Stromal cell of bone marrow (primary cell): Measurements from ENCODE around the gene DENND1A.

Experiments
- DNase-seq: peaks from one replicate; pipeline ENCODE4 v3.0.0-alpha.2; 2012; ENCODE audit warnings: low read depth

DENND1A gene

DNA sequence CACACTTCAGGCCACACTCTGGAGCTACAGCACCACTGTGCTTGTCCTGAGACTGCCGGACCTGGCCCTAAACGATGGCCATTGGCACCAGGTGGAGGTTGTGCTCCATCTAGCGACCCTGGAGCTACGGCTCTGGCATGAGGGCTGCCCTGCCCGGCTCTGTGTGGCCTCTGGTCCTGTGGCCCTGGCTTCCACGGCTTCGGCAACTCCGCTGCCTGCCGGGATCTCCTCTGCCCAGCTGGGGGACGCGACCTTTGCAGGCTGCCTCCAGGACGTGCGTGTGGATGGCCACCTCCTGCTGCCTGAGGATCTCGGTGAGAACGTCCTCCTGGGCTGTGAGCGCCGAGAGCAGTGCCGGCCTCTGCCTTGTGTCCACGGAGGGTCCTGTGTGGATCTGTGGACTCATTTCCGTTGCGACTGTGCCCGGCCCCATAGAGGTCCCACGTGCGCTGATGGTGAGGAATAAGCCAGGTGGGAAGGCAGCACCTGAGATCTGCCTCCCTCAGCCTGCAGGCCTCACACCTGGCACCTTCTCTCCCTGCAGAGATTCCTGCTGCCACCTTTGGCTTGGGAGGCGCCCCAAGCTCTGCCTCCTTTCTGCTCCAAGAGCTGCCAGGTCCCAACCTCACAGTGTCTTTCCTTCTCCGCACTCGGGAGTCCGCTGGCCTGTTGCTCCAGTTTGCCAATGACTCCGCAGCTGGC, 559.2 kb downstream of the DENND1A start:
- DNase-seq: no peak

DNA sequence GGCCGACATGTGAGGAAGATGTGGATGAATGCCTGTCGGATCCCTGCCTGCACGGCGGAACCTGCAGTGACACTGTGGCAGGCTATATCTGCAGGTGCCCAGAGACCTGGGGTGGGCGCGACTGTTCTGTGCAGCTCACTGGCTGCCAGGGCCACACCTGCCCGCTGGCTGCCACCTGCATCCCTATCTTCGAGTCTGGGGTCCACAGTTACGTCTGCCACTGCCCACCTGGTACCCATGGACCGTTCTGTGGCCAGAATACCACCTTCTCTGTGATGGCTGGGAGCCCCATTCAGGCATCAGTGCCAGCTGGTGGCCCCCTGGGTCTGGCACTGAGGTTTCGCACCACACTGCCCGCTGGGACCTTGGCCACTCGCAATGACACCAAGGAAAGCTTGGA, 559.8 kb downstream of the DENND1A start:
- DNase-seq: no peak

DNA sequence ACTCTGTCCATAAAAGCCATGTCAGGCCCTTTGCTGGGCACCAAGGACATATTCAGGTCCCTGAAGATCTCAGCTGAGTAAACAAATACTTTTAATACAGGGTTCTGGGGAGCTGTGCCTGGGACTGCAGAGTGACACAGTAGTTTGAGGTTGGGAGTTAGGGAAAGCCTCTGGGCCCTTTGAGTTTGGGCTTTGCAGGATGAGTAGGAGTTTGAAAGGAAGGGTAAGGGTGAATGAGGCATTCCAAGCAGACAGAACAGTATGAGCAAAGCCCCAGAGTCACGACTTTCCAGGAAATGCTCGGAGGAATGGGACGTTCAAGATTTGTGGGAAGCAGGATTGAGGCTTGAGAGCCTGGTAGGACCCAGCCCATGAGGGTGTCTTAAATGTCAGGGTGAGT, 560.6 kb downstream of the DENND1A start:
- no peak for DNase-seq

DNA sequence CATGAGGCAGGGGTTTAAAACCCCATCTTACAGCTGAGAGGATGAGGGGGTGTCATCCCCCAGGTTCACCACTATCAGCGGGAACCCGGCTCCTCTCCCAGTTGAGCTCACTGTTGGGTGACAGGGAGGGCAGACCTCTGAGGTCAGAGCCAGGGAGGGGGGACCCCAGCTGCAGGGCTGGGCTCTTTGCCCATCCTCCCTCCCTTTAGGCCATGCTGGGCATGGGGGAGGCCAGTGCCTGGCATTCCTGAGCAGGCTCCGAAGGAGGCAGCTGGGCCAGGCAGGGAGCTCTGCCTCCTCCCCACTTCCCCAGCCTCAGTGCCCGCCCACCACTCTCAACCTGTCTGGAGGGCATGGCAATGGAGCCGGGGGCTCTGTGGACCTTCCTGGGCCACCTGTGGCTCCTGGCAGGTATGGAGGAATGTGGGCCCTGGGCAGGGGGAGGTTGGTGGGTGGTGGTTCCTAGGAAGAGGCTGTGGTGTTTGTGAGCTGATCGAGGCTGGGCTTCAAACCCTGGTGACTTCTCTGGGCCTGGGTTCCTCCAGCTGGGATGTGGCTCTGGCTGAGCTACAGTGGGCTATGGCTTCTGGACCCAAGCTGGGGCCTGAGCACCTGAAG, 561.3 kb downstream of the DENND1A start:
- DNase-seq: no peak

DNA sequence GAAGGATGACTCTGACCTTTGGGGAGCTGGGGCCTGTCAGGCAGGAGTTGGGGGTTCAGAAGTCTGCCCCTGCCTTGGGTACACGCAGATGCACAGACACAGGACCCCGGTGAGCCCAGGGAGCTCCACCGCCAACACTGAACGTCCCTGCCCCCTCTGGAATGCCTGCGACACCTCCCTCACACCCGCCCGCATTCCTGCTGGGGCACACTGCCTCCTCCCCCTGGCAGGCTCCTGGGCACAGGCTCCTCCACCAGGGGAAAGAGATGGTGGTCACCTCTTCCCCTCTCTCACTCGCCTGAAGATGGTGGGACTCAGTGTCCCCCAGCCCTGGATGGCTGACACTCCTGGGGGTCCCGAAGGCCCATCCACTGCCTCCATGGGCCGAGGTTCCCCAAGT, 561.9 kb downstream of the DENND1A start:
- no peak for DNase-seq

DNA sequence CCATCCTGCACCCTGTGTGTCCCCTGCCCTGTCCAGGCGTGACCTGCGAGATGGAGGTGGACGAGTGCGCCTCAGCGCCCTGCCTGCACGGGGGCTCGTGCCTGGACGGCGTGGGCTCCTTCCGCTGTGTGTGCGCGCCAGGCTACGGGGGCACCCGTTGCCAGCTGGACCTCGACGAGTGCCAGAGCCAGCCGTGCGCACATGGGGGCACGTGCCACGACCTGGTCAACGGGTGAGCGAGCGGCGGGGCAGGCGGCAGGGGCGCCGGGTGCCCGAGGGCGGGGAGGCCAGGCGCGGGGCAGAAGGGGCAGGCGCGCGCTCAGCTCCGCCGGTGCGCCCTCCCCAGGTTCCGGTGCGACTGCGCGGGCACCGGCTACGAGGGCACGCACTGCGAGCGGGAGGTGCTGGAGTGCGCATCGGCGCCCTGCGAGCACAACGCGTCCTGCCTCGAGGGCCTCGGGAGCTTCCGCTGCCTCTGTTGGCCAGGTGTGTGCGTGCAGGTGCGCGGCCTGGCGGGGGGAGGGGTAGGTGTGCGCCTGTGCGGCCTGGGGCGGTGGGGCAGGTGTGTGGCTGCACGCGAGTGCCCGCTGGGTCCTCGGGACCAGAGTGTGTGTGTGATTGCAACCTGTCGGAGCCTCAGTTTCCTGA, 563.9 kb downstream of the DENND1A start:
- no peak for DNase-seq

DNA sequence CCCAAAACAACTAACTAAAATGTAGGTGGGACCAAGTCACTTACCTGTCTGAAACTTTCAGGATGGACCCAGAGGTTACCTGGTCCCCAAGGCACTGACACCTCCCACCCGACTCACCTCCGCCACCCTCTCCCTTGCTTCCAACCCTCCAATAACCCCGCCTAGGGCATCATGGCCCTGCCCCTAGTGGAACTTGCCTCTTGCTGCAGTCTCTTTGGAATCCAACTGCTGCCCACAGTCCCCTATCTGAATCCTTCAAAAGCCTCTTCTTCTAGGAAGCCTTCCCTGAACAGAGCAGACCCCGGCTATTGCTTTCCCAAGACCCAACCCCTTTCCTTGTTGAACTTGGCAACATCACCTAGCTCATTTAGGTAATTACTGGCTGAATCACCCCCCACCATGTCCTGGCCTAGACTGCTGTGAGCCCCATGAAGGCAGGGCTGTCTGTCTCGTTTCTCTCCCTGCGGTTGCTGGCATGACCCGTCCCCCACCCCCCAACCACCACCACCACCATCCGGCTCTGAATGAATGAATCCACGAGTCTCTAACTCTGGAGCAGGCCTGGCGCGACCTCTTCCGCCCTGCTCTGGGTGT, 564.5 kb downstream of the DENND1A start:
- DNase-seq: no peak

DNA sequence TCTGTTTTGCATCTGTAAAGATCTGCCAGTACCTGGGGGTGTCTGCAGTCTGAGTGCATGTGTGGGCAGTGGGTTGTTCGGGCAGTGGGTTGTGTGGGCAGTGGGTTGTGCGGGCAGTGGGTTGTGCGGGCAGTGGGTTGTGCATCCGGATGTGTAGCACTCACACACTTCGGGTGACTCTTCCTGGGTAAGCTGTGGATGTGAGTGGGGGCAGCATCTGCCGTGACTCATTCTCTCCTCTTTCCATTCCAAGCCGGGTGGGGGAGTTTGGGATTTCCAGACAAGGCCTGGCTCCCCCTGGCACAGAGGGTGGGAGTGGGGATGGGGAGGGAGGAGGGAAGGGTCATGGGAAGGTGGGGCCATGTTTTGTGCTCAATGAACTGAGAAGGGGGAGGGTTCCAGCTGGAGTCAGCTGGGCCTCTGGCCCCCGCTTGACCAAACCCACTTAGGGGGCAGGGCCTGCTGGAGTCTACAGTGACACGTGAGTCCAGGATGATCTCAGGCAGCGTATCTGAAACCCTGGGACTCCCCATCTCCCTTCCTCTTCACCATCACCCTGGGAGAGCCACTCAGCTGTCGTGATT, 565.6 kb downstream of the DENND1A start:
- peak; percentile 16 for DNase-seq

DNA sequence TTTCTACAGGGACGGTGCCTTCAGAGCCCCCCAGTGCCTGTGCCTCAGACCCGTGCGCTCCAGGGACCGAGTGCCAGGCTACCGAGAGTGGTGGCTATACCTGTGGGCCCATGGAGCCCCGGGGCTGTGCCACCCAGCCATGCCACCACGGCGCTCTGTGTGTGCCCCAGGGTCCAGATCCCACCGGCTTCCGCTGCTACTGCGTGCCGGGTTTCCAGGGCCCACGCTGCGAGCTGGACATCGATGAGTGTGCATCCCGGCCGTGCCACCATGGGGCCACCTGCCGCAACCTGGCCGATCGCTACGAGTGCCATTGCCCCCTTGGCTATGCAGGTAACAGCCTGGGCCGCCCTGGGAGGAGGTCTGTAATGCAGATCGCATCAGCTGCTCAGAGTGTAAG, 567.1 kb downstream of the DENND1A start:
- no peak for DNase-seq

DNA sequence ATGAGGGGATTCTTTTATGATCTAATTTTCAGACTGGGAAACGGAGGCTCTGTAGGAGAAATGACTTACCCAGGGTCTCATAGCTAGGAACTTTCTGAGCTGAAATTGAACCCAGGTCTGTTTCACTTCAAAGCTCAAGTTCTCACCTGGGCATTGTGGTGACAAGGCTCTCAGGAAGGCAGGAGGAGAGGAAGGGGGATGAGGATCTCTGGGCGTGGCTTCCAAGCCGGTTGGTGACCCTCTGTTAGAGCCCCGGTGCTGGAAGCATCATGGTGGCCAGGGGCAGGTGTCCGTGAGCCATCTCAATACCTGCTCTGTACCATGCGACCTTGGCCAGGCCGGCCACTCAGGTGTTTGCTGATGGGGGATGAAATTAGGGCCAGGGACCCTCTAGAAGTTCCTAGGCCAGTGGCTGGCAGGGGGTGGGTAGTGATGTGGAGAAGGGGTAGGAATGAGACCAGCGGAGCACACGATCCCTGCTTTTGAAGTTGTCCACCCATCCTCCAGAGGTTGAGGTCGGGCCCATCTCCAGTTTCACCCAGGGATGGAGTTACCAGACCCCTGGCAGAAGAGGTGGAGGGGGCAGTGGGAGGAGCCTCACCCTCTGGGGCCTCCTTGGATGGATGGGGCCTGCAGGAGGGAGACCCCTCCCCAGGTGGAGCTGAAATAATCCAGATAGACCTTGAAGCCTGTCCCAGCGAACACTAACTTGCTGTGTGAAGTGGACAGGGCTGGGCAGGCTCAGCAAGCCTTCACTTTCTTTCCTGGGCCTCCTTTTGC, 568.0 kb downstream of the DENND1A start:
- no peak for DNase-seq

DNA sequence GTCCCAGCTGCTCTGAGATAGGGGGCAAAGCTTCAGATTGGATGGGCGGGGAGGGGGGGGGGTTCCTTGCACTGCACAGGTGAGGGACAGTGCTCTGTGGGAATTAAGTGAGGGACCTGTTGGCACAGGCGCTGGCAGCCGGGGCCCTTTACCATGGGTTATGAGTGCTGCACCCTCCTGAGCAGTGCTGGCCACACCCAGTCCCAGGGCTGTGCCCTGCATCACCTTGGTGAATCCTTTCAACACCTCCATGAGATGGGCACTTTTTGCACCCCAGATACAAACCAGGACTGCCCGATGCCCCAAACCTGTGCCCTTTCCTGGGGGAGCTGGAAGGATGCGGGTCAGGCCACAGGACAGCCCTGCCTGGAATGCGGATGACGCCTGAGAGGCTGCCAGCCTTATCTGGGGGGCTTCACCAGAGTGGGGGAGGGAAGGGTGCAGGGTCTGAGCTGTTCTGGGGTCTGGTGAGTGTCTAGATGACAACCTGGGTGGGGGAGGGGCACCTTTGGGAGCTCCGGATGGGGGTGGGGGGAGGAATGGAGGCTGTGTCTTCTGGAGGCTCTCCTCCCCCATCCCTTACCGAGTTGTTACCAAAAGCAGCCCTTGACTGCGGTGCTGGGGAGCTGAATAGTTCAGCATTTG, 568.7 kb downstream of the DENND1A start:
- no peak for DNase-seq

DNA sequence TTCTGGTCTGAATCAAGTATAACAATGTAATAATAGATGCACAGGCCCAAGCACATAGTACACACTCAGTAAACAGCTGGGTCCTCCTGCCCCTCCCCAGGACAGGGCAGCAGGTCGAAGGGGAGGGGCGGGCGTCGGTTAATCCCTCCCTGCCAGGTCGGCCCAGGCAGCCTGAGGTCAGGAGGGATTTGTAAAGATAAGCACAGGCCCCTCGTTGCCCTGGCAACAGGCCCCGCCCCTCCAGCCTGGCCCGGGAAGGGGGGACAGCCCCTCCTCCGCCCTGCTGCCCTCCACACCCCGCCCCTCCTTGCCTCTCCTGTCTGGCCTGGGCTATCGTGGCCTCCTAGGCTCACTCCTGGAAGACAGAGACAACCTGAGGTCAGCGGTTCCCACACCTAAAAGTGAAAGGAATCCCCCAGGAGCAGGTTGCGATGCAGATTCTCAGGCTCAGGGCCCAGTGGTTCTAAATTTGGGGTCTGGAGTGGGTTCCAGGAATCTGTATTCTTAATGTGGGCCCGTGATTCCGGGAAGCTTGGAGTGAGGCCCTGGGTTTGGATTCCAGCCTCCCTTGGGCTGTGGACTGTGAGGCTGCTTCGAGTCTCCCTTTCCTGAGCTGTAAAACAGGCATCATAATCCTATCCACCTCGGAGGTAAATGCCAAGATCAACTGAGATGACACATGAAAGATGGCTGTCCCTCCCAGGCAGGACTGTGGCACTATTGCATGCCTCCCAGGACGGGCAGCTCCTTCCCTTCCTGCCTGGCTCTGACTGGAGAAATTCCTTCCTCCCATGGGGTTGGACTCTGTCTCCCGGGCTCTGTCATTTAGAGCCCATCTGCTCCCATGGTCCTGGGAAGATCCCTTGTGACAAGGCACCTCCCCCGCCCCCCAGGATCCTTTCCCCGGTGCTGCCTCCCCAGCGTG, 569.5 kb downstream of the DENND1A start:
- no peak for DNase-seq

DNA sequence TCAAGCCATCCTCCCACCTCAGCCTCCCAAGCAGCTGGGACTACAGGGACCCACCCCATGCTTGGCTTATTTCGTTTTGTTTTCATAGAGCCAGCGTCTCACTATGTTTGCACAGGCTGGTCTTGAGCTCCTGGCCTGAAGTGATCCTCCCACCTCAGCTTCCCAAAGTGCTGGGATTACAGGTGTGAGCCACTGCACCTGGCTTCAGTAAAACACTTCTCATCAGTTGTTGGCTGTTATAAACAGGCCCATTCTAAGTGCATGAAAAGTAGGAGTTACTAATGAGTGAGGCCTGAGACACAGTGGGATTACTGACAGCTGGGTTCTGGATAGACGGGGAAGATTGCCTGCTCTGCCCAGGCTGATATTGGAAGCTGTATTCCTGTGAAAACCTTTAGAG, 570.4 kb downstream of the DENND1A start:
- no peak for DNase-seq

DNA sequence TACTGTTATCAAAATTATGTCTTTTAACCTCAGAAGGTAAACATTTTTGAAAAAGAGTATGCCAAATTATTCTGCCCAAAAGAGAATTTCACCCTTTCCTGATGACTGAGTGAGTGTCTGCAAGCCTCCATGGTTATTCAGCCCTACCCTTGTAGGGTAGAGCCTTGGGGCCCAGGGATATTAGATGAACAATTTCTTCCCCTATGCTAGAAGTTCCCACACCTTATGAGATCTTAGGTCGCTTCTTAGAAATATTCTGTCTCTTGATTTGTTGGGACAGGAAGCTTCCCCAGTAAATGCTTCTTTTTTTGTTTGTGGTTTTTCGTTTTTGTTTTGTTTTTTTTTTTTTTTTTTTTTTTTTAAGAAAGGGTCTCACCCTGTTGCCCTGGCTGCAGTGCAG, 570.8 kb downstream of the DENND1A start:
- no peak for DNase-seq

DNA sequence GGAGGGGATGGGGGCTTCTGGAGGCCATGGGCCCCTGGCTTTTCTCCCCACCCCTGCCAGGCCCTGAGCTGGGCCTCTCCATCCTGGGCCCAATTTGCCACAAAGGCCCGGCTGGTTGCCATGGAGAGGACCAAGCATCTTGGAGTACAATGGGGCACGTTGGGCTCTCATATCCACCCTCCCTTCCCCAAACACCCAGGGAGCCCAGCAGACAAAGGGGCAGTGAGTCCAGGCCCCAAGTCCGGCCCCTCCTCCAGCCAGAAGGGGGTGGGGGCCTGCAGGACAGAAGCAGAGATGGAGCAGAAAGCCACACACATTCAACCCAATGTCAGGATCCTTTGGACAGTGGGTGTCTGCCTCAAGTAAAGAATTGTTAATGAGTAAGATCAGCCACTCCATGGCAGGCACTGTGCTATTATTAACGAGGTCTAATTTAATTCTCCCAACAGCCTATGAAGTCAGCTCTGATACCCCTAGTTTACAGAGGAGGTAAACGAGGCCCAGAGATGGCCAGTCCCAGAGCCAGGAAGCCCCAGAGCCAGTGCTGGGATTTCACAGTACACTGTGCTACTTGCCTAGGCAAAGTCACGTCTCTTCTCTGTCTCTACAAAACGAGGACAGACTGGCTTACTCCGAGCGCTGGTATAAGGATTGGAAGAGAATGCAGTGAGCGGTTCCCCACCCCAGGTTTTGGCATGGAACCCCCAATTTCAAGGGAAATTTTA, 571.6 kb downstream of the DENND1A start:
- no peak for DNase-seq

DNA sequence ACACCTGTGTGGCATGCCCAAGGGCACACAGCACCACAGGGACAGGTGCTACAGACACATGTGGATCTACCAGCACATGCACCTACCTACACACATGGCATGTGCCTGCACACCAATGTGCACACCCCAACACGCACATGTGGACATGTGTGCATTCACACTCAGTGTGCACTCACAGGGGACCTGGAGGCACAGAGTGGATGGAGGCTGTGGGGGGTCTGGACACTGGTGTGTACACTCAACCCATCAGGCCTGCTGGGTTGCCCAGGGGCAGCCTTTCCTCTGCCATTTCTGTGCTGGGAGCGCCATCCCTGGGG, 572.2 kb downstream of the DENND1A start:
- no peak for DNase-seq

DNA sequence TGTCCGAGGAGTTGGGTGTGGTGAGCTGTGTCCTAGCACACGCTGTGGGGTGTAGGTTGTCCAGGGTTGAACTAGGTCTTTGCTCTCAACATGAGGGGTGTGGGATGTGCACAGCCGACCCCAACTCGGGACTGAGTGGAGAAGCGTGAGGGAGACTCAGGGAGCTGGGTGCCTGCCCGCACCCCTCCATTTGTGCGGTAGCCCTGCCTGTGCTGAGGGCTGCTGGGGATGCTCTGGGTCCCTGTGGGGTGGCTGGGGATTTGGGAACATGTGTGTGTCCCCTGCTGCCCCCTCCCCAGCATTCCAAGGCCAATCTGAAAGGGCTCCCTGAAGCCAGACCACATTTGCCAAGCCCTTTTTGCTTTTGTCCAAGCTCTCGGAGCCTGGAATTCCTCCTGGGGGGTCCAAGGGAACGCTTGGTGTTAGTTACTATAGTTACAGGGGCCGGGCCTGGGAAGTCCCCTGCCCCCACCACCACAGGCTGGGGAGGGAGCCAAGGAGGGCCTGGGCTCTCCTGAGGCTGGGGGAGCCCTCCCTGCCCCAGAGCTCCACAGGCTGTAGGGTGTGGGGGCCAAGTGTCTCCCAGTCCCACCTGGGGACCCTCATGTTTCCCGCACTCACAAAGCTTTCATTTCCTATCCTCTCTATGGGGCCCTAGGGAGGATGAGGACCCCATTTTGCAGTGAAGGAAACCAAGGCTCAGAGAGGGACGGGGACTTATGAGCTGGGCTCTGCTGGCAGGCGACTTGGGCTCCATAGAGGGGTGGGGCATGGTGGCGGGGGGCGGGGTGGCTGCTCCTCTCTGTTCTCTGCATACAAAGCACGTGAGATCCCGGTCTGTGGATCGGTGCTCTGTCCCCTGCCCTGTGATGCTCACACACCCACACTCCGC, 572.8 kb downstream of the DENND1A start:
- no peak for DNase-seq

DNA sequence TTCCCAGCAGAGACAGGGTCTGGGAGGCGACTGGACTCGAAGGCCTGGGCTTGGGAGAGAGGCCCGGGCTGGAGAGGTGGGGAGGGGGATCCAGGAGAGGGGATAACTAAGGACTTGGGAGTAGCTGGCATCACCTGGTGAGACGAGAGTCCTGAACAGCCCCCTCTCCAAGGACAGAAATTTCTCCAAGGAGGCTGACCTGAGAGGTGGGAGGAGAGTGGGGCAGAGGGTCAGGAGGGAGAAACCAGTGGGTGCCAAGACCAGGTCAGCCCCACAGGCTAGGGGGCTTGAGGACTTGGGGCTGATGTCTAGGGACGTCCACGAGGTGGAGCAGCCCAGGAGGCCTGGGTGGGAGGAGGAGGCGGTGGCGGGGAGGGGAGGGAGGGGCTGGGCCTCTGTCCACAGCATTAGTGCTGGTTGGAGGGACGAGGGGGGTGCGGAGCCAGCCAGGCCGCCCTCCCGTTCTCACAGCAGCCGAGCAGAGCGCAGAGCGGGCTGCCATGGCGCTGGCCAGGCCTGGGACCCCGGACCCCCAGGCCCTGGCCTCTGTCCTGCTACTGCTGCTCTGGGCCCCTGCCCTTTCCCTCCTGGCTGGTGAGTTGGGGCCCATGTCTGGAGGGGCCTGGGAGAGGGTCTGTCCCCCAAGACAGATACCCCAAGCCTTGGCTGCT, 574.0 kb downstream of the DENND1A start, which contains the start of gene CRB2:
TSS of gene CRB2 (plus strand) at position 437 of the 671 bp plus-strand sequence. CDS start at position 501, 64 bp downstream.
- no peak for DNase-seq
